G401.6 (cell line): ENCODE data around the gene ETS2.

Experiments
- FAIRE-seq: peaks from 2 replicates; lab custom pipeline; 2012; peaks lifted over from hg19 to GRCh38; lab: Jason Lieb, UNC

Gene ETS2

GRCh38 chr21:38861989-38862683 lies 56.4 kb downstream of the ETS2 start:
- FAIRE-seq: no peak

- no peak for FAIRE-seq
Observed at GRCh38 chr21:38863291-38863690, 57.6 kb downstream of the ETS2 start.

- FAIRE-seq: no peak
Observed at GRCh38 chr21:38863843-38864363, 58.2 kb downstream of the ETS2 start.

GRCh38 chr21:38864964-38865363 lies 59.2 kb downstream of the ETS2 start:
- FAIRE-seq: no peak

GRCh38 chr21:38869196-38869595 lies 63.5 kb downstream of the ETS2 start:
- no peak for FAIRE-seq

- FAIRE-seq: no peak
Observed at GRCh38 chr21:38869946-38870345, 64.2 kb downstream of the ETS2 start.
